SH-SY5Y (cell line): ENCODE results near the gene RERE.

Experiments
- GATA2 ChIP-seq: IDR thresholded peaks from 2 replicates; pipeline ENCODE4 v1.6.1; 2011; ENCODE audit warnings: mild to moderate bottlenecking, low read depth, low read length
- GATA3 ChIP-seq: IDR thresholded peaks from 2 replicates; pipeline ENCODE4 v1.6.1; 2011; ENCODE audit warnings: low read depth, mild to moderate bottlenecking, low read length, moderate library complexity

DNA sequence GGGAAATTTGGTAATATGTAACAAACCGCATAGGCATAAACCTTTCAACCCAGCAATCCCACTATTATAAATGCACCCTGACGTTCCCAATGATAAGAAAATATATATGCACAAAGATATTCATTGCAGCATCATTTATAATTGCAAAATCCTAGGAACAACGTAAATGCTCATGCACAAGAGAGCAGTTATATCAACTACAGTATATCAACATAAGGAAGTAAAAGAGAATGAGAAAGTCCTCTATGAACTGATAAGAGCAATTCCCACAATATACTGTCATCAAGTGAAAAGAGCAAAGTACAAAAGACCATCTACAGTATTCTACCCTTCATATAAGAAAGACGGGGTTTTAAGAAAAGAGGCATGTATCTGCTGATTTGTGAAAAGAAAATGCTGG is 269.6 kb downstream of the RERE start:
- no peak for TF ChIP-seq GATA2
- TF ChIP-seq GATA3: no peak
